C4-2B (cell line): ENCODE results near the gene CNPPD1.
A peak's percentile ranks its signal among the peaks of the same experiment; 100 is the strongest.

Experiments
- H3K27ac ChIP-seq: fragments of 450-650 bp; 2 replicates; pipeline ENCODE4 v1.5.1; 2017
- CTCF ChIP-seq: fragments of 450-650 bp; conservative IDR thresholded peaks from 2 replicates; pipeline ENCODE4 v1.5.1; 2017; ENCODE audit warnings: mild to moderate bottlenecking
- ZFX ChIP-seq: fragments of 450-650 bp; IDR thresholded peaks from 2 replicates; pipeline ENCODE4 v1.6.1; 2017

The CNPPD1 gene

DNA sequence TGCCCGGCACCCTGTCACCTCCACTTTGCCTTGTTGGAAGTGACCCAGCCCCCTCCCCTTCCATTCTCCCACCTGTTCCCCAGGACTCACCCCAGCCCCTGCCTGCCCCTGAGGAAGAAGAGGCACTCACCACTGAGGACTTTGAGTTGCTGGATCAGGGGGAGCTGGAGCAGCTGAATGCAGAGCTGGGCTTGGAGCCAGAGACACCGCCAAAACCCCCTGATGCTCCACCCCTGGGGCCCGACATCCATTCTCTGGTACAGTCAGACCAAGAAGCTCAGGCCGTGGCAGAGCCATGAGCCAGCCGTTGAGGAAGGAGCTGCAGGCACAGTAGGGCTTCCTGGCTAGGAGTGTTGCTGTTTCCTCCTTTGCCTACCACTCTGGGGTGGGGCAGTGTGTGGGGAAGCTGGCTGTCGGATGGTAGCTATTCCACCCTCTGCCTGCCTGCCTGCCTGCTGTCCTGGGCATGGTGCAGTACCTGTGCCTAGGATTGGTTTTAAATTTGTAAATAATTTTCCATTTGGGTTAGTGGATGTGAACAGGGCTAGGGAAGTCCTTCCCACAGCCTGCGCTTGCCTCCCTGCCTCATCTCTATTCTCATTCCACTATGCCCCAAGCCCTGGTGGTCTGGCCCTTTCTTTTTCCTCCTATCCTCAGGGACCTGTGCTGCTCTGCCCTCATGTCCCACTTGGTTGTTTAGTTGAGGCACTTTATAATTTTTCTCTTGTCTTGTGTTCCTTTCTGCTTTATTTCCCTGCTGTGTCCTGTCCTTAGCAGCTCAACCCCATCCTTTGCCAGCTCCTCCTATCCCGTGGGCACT is 5.8 kb upstream of the CNPPD1 start:
- TF ChIP-seq CTCF = no peak
- no peak for TF ChIP-seq ZFX
- H3K27ac ChIP-seq = no peak overlapping the region

DNA sequence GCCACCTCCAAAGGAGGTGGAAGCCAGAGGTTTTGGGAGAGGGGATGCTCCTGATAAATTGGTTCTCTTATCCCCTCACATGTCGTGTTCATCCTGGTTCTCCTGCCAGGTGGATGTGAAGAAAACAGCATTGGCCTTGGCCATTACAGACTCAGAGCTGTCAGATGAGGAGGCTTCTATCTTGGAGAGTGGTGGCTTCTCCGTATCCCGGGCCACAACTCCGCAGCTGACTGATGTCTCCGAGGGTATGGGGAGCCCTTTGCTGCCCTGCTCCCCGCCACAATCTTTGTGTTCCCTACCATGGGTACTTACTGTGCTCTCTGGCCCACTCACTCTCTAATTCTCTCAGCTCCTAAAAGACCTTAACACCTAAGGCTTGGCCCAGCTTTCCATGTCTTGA is 4.8 kb upstream of the CNPPD1 start:
- TF ChIP-seq ZFX = no peak
- no peak for TF ChIP-seq CTCF
- H3K27ac ChIP-seq = no peak overlapping the region

- TF ChIP-seq ZFX = no peak
- TF ChIP-seq CTCF = no peak
- no peak overlapping the region for H3K27ac ChIP-seq
These were observed 4.2 kb upstream of the CNPPD1 start for GRCh38 chr2:219180961-219181360.

DNA sequence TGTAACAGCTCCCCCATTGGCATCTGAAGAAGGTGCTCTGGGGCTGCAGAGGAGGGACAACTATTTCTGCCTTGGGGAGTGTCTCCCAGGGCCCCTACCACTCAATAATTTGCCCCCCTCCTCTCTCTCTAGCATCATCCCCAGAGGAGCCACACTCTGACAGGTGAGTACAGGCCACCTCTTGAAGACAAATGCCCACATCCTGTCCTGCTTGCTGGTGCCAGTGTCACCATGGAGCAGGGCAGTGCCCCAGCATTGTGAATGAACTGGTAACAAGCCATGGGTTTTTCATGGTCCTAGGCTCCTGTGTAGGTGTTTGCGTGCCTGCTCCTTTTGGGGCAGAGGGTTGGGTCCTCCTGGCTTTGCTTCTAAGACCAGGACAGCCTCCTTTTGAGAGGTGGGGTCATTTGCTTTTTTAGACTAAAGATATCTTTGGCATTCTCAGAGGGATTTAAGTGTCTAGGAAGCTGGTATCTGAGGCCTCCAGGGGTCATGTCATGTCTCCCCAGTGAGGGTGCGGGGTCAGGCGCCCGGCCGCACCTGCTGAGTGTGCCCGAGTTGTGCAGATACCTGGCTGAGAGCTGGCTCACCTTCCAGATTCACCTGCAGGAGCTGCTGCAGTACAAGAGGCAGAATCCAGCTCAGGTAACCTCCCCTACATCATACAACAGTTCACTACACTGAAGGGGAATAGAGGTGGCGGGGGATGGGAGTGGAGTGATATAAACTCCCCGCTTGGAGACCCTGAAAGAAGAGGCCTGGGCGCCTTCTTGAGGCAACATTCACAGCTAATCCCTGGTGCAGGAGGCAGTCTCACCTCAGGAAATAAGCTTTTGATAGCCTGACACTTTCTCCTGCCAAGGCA is 3.1 kb upstream of the CNPPD1 start:
- H3K27ac ChIP-seq = no peak overlapping the region
- no peak for TF ChIP-seq CTCF
- no peak for TF ChIP-seq ZFX

DNA sequence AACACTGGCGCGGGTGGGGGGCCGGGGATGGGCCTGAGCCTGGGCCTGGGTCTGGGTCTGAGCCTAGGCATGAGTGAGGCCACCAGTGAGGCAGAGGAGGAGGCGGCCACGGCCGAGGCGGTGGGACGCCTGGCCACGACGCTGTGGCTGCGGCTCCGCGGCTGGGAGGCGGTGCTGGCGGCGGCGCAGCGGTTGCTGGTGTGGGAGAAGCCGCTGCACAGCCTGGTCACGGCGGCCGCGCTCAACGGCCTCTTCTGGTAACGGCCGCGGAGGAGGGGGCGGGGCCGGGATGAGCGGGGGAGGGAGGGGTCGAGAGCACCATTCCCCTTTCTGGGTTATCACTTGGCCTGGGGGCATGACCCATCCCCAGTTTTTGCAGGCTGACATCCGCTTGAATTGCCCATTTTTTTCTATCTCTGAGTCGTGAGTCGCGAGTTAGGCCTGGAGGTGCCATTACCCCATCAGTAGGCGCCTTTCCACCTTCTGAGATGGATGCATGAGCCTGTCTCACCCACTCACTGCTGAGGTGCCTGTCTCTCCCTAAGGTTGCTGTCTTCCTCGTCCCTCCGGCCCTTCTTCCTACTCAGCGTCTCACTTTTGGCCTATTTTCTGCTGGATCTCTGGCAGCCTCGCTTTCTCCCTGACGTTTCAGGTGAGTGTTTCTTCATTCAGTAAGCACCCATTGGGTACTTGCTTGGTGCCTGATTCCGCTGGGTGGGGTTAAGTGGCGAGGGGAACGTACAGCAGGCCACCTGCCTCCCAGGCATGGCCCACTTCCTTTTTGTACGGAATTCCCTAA is 1.9 kb upstream of the CNPPD1 start:
- TF ChIP-seq ZFX (peak; percentile 75), CTCF (peak; percentile 39)
- H3K27ac ChIP-seq = peak overlapping the region; percentile 89

DNA sequence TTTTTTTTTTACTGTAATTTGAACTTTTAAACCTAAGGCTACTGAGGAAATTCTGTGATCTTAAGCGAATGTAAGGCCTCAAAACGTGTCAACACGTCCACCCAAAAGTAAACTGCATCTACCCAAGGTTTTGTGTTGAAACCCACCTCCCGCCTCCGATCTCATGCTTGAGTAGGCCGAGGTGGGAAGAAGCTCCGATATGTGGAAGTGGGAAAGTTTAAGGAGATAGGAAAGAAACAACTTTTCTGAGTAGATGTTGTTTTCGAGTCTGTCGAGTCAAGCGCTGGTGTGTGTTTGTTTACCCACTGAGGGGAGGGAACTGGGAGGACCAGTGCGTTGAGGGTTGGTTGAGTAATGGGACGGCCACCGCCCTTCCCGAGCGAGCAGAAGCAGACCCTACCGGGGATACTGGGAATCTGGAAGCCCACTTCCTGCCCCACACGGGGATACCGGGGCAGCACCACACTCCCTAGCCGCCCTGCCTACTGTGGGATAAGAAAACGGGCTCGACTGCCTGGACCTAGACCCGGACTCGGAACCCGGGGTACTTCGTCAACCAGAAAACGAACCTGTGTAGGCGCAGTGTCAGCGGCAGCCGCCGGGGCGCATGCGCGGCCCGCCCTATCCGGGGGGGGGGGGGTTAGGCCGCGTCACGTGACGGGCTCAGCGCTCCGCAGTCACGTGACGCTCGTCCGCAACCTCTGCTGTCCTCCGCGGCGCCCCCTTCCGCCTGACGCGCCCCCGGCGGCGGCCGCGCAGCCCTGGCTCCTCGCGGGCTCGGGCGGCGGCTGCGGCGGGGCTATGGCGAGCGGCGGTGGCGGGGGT is 1.0 kb upstream of the CNPPD1 start, which contains the start of gene RETREG2:
Gene RETREG2, plus strand, starts transcription at position 724 of the 825 bp plus-strand sequence. Its CDS starts 78 bp downstream, at position 802.
- peak; percentile 67 for TF ChIP-seq CTCF
- TF ChIP-seq ZFX = no peak
- H3K27ac ChIP-seq = peak within 1 kb of the TSS; percentile 89
